Adrenal gland (tissue), 5 donors: ENCODE results near the gene MAP7D2.

Experiments
- POLR2A ChIP-seq, 2 donors: fragments of 450-650 bp; IDR thresholded peaks; one replicate each; pipeline ENCODE4 v1.6.1; 2017; ENCODE audit warnings: antibody characterized with exemption in 2 of 2, mild to moderate bottlenecking in 2 of 2, moderate library complexity in 1 of 2
- TF ChIP-seq, protein P1 (sequence below), 6 experiments: fragments of 450-650 bp in 4 of 6; fragments of 200-600 bp in 2 of 6; sonication (generic) in 1 of 6; IDR thresholded peaks; 1 replicate in 5 of 6; 2 replicates in 1 of 6; pipeline versions ENCODE4 v1.5.1 to v1.8.0; 2016 to 2021; ENCODE audit warnings: antibody characterized with exemption in 6 of 6, mild to moderate bottlenecking in 2 of 6, moderate library complexity in 1 of 6
- donor health status: DM: no; HTN: no; CAD: no.

DNA sequence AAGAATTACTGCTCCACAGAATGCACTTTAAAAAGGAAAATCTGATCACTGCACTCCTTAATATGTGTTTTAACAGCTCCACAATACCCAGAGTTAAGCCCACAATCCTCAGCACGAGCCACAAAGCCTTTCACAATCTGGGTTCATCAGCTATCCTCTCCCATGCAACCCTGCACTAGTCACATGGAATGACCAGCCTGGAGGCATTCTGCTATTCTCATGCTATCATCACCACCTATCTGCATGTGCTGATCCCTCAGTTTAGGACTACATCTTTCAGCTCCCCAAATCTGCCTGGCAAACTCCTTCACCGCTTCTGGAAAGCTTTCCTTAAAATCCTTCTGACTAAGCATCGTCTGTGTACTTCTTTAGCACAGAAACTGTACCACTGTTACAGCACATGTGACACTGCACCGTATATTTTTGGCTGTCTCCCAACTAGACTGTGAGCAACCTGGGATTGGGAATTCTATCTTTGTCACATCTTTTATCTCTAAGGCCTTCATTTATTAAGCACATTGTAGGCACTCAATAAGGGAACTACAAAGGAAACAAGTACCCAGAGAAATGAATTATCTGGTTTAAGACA is 43.2 kb upstream of the MAP7D2 start:
- TF ChIP-seq, protein P1, sequence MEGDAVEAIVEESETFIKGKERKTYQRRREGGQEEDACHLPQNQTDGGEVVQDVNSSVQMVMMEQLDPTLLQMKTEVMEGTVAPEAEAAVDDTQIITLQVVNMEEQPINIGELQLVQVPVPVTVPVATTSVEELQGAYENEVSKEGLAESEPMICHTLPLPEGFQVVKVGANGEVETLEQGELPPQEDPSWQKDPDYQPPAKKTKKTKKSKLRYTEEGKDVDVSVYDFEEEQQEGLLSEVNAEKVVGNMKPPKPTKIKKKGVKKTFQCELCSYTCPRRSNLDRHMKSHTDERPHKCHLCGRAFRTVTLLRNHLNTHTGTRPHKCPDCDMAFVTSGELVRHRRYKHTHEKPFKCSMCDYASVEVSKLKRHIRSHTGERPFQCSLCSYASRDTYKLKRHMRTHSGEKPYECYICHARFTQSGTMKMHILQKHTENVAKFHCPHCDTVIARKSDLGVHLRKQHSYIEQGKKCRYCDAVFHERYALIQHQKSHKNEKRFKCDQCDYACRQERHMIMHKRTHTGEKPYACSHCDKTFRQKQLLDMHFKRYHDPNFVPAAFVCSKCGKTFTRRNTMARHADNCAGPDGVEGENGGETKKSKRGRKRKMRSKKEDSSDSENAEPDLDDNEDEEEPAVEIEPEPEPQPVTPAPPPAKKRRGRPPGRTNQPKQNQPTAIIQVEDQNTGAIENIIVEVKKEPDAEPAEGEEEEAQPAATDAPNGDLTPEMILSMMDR (IDR thresholded peaks at IDR 0.05): no peak
- no peak for TF ChIP-seq POLR2A (IDR thresholded peaks at IDR 0.05)
